Measurements from ENCODE around the gene PDE4D. TPM values are rescaled to one million over a fixed set of nuclear protein-coding genes. Genes with fewer than 3 reads are reported as not detected.

The PDE4D gene
- total RNA-seq, 1 experiment from 2014 or later, result 11.6 TPM

DNA sequence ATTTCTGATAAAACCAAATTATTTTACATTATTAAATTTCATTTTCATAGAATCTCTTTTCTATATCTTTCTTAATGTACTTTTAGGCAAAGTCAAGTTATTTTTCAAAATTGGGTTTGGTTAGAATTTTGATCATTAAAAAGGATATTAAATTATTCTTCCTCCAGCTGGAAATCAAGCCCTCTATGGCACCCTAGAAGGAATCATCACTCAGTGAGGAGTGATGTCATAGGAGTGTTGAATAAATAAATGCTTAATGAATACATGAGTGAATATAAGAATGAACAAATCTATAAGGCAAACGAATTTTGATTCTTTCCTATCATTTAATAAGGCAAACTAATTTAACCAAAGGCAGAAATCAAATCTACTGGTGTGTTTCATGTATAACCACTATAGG lies 639.9 kb downstream of the PDE4D start:
- Mint-ChIP-seq H3K4me3 (ENCODE audit: low read depth, unreplicated experiment) (no peak overlapping the region), H3K4me1 (ENCODE audit: low read depth, unreplicated experiment) (peaks cover 8% of the 10 kb centered on the region), H3K27ac (ENCODE audit: unreplicated experiment) (no peak overlapping the region), H3K27me3 (ENCODE audit: unreplicated experiment) (no peaks in the 10 kb centered on the region), H3K36me3 (ENCODE audit: insufficient read depth, unreplicated experiment) (no peaks in the 10 kb centered on the region), H3K9me3 (ENCODE audit: low read depth, unreplicated experiment) (peaks cover 3% of the 10 kb centered on the region)
- no peak for DNase-seq
- no TSS peak for BruUV-seq (replicated peaks)
- CTCF ChIA-PET, result interaction anchor here (0.7 to 1.0 kb wide), 2 partner anchors 23 to 37 kb away, joined by 3 read pairs; no protein-coding TSS in a partner anchor
- TF ChIP-seq, protein P1, sequence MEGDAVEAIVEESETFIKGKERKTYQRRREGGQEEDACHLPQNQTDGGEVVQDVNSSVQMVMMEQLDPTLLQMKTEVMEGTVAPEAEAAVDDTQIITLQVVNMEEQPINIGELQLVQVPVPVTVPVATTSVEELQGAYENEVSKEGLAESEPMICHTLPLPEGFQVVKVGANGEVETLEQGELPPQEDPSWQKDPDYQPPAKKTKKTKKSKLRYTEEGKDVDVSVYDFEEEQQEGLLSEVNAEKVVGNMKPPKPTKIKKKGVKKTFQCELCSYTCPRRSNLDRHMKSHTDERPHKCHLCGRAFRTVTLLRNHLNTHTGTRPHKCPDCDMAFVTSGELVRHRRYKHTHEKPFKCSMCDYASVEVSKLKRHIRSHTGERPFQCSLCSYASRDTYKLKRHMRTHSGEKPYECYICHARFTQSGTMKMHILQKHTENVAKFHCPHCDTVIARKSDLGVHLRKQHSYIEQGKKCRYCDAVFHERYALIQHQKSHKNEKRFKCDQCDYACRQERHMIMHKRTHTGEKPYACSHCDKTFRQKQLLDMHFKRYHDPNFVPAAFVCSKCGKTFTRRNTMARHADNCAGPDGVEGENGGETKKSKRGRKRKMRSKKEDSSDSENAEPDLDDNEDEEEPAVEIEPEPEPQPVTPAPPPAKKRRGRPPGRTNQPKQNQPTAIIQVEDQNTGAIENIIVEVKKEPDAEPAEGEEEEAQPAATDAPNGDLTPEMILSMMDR (IDR thresholded peaks at IDR 0.05; ENCODE audit: unreplicated experiment), result no peak
- intact Hi-C loops (cut with micrococcal nuclease; ENCODE audit: unreplicated experiment), result no loop called here

DNA sequence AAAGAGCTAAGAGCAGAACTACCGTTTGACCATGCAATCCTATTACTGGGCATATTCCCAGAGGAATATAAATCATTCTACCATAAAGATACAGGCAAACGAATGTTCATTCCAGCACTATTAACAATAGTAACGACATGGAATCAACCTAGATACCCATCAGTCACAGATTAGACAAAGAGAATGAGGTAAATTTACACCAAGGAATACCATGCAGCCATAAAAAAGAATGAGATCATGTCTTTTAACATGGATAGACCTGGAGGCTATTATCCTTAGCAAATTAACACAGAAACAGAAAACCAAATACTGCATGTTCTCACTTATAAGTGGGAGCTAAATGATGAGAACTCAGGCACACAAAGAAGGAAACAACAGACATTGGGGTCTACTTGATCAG lies 641.9 kb downstream of the PDE4D start:
- Mint-ChIP-seq H3K4me3 (ENCODE audit: low read depth, unreplicated experiment) (no peak overlapping the region), H3K27me3 (ENCODE audit: unreplicated experiment) (no peaks in the 10 kb centered on the region), H3K4me1 (ENCODE audit: low read depth, unreplicated experiment) (no peaks in the 10 kb centered on the region), H3K36me3 (ENCODE audit: insufficient read depth, unreplicated experiment) (no peaks in the 10 kb centered on the region), H3K27ac (ENCODE audit: unreplicated experiment) (no peak overlapping the region), H3K9me3 (ENCODE audit: low read depth, unreplicated experiment) (peaks cover 3% of the 10 kb centered on the region)
- BruUV-seq (replicated peaks), result no TSS peak
- CTCF ChIA-PET, result no interaction called here
- intact Hi-C loops (cut with micrococcal nuclease; ENCODE audit: unreplicated experiment), result no loop called here
- TF ChIP-seq, protein P1 (IDR thresholded peaks at IDR 0.05; ENCODE audit: unreplicated experiment), result no peak
- no peak for DNase-seq

DNA sequence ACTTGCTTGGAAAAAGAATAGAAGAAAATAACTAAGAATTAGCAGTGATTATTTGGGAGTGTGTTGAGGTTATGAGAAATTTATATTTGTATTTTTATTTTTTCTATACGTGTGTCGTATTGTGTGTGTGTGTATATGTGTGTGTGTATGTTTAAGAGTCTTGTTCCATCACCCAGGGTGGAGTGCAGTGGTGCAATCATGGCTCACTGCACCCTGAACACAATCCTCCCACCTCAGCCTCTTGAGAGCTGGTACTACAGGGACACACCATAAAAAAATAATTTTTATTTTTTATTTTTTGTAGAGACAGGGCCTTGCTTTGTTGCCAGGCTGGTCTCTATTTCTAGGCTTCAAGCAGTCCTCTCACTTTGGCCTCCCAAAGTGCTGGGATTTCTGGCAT lies 643.8 kb downstream of the PDE4D start:
- Mint-ChIP-seq H3K4me3 (ENCODE audit: low read depth, unreplicated experiment) (no peak overlapping the region), H3K27me3 (ENCODE audit: unreplicated experiment) (no peaks in the 10 kb centered on the region), H3K27ac (ENCODE audit: unreplicated experiment) (no peak overlapping the region), H3K9me3 (ENCODE audit: low read depth, unreplicated experiment) (peaks cover 3% of the 10 kb centered on the region), H3K4me1 (ENCODE audit: low read depth, unreplicated experiment) (no peaks in the 10 kb centered on the region), H3K36me3 (ENCODE audit: insufficient read depth, unreplicated experiment) (no peaks in the 10 kb centered on the region)
- CTCF ChIA-PET, result no interaction called here
- no TSS peak for BruUV-seq (replicated peaks)
- intact Hi-C loops (cut with micrococcal nuclease; ENCODE audit: unreplicated experiment), result no loop called here
- TF ChIP-seq, protein P1 (IDR thresholded peaks at IDR 0.05; ENCODE audit: unreplicated experiment), result no peak
- DNase-seq, result no peak

DNA sequence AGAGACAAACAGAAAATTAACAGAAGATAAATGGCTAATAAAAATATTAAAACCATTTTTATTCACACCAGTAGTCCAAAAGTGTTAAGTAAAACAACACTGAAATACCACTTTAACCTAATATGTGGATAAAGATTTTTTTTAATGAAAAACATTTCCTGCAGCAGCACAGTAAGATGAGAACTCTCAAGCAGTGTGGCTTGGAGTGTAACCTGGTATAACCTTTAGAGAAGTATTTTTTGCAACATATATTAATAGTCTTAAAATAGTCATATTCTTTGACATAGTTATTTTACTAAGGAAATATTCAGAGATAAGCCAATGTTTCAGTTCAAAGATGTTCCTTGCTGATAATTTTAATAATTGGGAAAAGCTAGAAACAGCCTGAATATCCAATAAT lies 644.4 kb downstream of the PDE4D start:
- DNase-seq, result no peak
- H3K4me3 Mint-ChIP-seq (ENCODE audit: low read depth, unreplicated experiment), result no peak overlapping the region
- no peak overlapping the region for H3K27ac Mint-ChIP-seq (ENCODE audit: unreplicated experiment)
- no TSS peak for BruUV-seq (replicated peaks)
- CTCF ChIA-PET, result interaction anchor here (0.6 kb wide), 1 partner anchor 164 kb away, joined by 6 read pairs; no protein-coding TSS in a partner anchor
- intact Hi-C loops (cut with micrococcal nuclease; ENCODE audit: unreplicated experiment), result no loop called here
- no peaks in the 10 kb centered on the region for H3K4me1 Mint-ChIP-seq (ENCODE audit: low read depth, unreplicated experiment)
- no peaks in the 10 kb centered on the region for H3K27me3 Mint-ChIP-seq (ENCODE audit: unreplicated experiment)
- peaks cover 3% of the 10 kb centered on the region for H3K9me3 Mint-ChIP-seq (ENCODE audit: low read depth, unreplicated experiment)
- H3K36me3 Mint-ChIP-seq (ENCODE audit: insufficient read depth, unreplicated experiment), result no peaks in the 10 kb centered on the region
- TF ChIP-seq, protein P1 (IDR thresholded peaks at IDR 0.05; ENCODE audit: unreplicated experiment), result no peak

Data from Calu3 (cell line).